Measurements from ENCODE around the gene UBASH3B. TPM values are rescaled to one million over a fixed set of nuclear protein-coding genes. Genes with fewer than 3 reads are reported as not detected.
"Not testable (repeated sequence)": the region's sequence is repeated elsewhere in the genome, so short reads cannot be mapped to it uniquely, and the experiment has no call there.

The UBASH3B gene
- total RNA-seq, 1 experiment from 2014 or later, result 8.0 TPM

DNA sequence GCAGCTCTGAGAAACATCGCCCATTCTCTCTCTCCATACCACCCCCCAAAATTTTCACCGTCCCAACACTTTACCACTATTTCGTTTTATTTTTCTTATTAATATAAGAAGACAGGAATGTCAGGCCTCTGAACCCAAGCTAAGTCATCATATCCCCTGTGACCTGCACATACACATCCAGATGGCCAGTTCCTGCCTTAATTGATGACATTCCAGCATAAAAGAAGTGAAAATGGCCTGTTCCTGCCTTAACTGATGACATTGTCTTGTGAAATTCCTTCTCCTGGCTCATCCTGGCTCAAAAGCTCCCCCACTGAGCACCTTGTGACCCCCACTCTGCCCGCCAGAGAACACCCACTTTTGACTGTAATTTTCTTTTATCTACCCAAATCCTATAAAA lies 176.8 kb downstream of the UBASH3B start:
- H4K20me1 ChIP-seq (ENCODE audit: control insufficient read depth, insufficient read depth, insufficient read length); H3K23ac ChIP-seq (ENCODE audit: insufficient read length, low read depth, low read length); H3K23me2 ChIP-seq (ENCODE audit: insufficient read length, low read depth, low read length, poor library complexity, severe bottlenecking); H2AK5ac ChIP-seq (ENCODE audit: insufficient read length, low read length); DNase-seq; H3T11ph ChIP-seq (ENCODE audit: low read length); H3K36me3 Mint-ChIP-seq (ENCODE audit: insufficient read depth in 1 of 3, low read depth in 3 of 3); H3K9ac ChIP-seq (ENCODE audit: extremely low read depth, insufficient read length, low read length); H2AFZ ChIP-seq (ENCODE audit: low read length); H4K5ac ChIP-seq (ENCODE audit: insufficient read length, low read depth, low read length); H3K4ac ChIP-seq (ENCODE audit: low read depth, low read length); H3K14ac ChIP-seq (ENCODE audit: insufficient read depth, low read length); H3K27me3 Mint-ChIP-seq (ENCODE audit: low read depth); H3K9me3 Mint-ChIP-seq; H2BK12ac ChIP-seq (ENCODE audit: insufficient read length, low read depth, low read length); H2BK5ac ChIP-seq (ENCODE audit: insufficient read length, low read length); H2BK15ac ChIP-seq (ENCODE audit: low read depth, low read length); H3K79me1 ChIP-seq (ENCODE audit: insufficient read depth, low read depth, low read length, poor library complexity, severe bottlenecking); H4K8ac ChIP-seq (replicated peaks; ENCODE audit: insufficient read length, low read depth, low read length); H3K9me3 ChIP-seq (ENCODE audit: control insufficient read depth, low read depth, low read length); H3K56ac ChIP-seq (ENCODE audit: insufficient read length, low read depth, low read length); H4K91ac ChIP-seq (ENCODE audit: insufficient read length, low read depth, low read length); H3K4me2 ChIP-seq (ENCODE audit: insufficient read depth, insufficient read length, low read length); H3K18ac ChIP-seq (ENCODE audit: insufficient read length, low read depth, low read length); H3K79me2 ChIP-seq (ENCODE audit: insufficient read depth, low read length); H3K27me3 ChIP-seq (ENCODE audit: insufficient read depth, low read length); H2BK120ac ChIP-seq (ENCODE audit: low read depth, low read length, poor library complexity, severe bottlenecking); H3K4me1 ChIP-seq (ENCODE audit: insufficient read depth, low read length): not testable (repeated sequence)
- peak overlapping the region; percentile 82 to 95 (median 85) for H3K27ac Mint-ChIP-seq
- H3K4me1 Mint-ChIP-seq, result peaks cover 21 to 31% of the 10 kb centered on the region in 2 experiments
- no CpG with 5 or more reads among the region's 4 CpGs for WGBS (ENCODE audit: extremely low coverage, insufficient read length, low lambda C conversion rate)
- peak overlapping the region in 1 of 2 experiments; percentile 30; a peak in 1 of 5 replicates for H3K4me3 Mint-ChIP-seq
- Histone ChIP-seq H3K27ac (ENCODE audit: insufficient read length, low read depth, low read length) (peak overlapping the region; percentile 52), H2BK20ac (ENCODE audit: low read depth, low read length, poor library complexity, severe bottlenecking) (peak overlapping the region; percentile 96)
